Activated CD4-positive, alpha-beta T cell treated with anti-CD3 and anti-CD28 coated beads, Interleukin-2, amount 50 U/mL, for 48 hours (primary cell): ENCODE data around the gene COL8A2.

Experiments used
- DNase-seq, 2 experiments: peaks; one replicate each; pipeline ENCODE4 v3.0.0-alpha.2; 2020

COL8A2 gene

GRCh38 chr1:36088577-36089392, 36.2 kb downstream of the COL8A2 start, which contains the start of gene ADPRS:
Gene ADPRS, plus strand, starts transcription at chr1:36088892. Its CDS starts 13 bp downstream, at chr1:36088905.
- peak; percentile 92 to 93 for DNase-seq

GRCh38 chr1:36088265-36088576, 36.8 kb downstream of the COL8A2 start:
- DNase-seq: no peak

- DNase-seq: no peak
Observed at GRCh38 chr1:36087233-36088123, 37.5 kb downstream of the COL8A2 start.

GRCh38 chr1:36086529-36087232, 38.3 kb downstream of the COL8A2 start:
- no peak for DNase-seq

- DNase-seq: no peak
Observed at GRCh38 chr1:36085686-36086526, 39.1 kb downstream of the COL8A2 start.

GRCh38 chr1:36085126-36085525, 39.9 kb downstream of the COL8A2 start:
- DNase-seq: no peak

- DNase-seq: no peak
Observed at GRCh38 chr1:36084497-36085115, 40.4 kb downstream of the COL8A2 start.

GRCh38 chr1:36083635-36084496, 41.2 kb downstream of the COL8A2 start, which contains the start of gene TEKT2:
Gene TEKT2, plus strand, starts transcription at chr1:36084094. Its CDS starts 828 bp downstream, at chr1:36084922.
- DNase-seq: no peak

- DNase-seq: no peak
Observed at GRCh38 chr1:36083219-36083618, 41.8 kb downstream of the COL8A2 start.

- no peak for DNase-seq
Observed at GRCh38 chr1:36081926-36082485, 43.0 kb downstream of the COL8A2 start.

- no peak for DNase-seq
Observed at GRCh38 chr1:36080801-36081200, 44.2 kb downstream of the COL8A2 start.

- no peak for DNase-seq
Observed at GRCh38 chr1:36080236-36080635, 44.8 kb downstream of the COL8A2 start.

- no peak for DNase-seq
Observed at GRCh38 chr1:36076979-36077573, 47.9 kb downstream of the COL8A2 start.

- no peak for DNase-seq
Observed at GRCh38 chr1:36070349-36070748, 54.7 kb downstream of the COL8A2 start.

- no peak for DNase-seq
Observed at GRCh38 chr1:36068866-36069265, 56.2 kb downstream of the COL8A2 start.

- DNase-seq: no peak
Observed at GRCh38 chr1:36067871-36068270, 57.2 kb downstream of the COL8A2 start.

- no peak for DNase-seq
Observed at GRCh38 chr1:36062315-36062714, 62.7 kb downstream of the COL8A2 start.

- no peak for DNase-seq
Observed at GRCh38 chr1:36055706-36056105, 69.3 kb downstream of the COL8A2 start.

- DNase-seq: no peak
Observed at GRCh38 chr1:36053978-36054377, 71.0 kb downstream of the COL8A2 start.

- no peak for DNase-seq
Observed at GRCh38 chr1:36051821-36052220, 73.2 kb downstream of the COL8A2 start.
